Coronary artery (tissue), 2 donors: ENCODE measurements around the gene IFT122.
"Not testable (repeated sequence)": the region's sequence is repeated elsewhere in the genome, so short reads cannot be mapped to it uniquely, and the experiment has no call there.

Experiments
- DNase-seq: peaks from one replicate; pipeline ENCODE4 v3.0.0-alpha.2; 2017; ENCODE audit warnings: low spot score
- H3K27ac ChIP-seq, 2 donors: fragments of 200-600 bp; sonication (generic); one replicate each; pipeline ENCODE4 v1.5.1; 2016 to 2019
- H3K4me3 ChIP-seq: fragments of 200-600 bp; sonication (generic); 2 replicates; pipeline ENCODE4 v1.5.1; 2016; ENCODE audit warnings: mild to moderate bottlenecking, moderate library complexity
- TF ChIP-seq, protein P1 (sequence below): fragments of 200-600 bp; sonication (generic); IDR thresholded peaks from one replicate; pipeline ENCODE4 v1.5.1; 2019; ENCODE audit warnings: antibody characterized with exemption

Gene IFT122

DNA sequence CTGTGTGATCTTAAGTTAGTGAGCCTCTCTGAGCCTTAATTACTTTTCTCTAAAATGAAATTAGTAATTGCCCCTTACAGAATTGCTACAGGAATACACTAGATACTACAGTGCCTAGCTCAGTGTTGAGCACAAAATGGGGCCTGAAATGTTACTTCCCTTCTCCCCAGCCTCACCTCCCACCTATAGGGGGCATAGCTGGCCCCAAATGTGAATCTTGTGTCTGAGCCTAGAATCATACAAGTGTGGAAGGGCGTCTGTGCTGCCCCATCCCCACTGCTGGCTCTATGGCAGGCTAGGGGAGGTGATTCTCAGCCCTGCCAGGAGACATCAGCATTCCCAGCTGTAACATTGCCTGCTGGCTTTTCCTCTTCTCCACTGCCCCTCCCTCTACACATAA lies 42.7 kb downstream of the IFT122 start:
- Histone ChIP-seq H3K27ac (peak overlapping the region in 1 of 2 donors; percentile 61), H3K4me3 (no peak overlapping the region)
- TF ChIP-seq, protein P1, sequence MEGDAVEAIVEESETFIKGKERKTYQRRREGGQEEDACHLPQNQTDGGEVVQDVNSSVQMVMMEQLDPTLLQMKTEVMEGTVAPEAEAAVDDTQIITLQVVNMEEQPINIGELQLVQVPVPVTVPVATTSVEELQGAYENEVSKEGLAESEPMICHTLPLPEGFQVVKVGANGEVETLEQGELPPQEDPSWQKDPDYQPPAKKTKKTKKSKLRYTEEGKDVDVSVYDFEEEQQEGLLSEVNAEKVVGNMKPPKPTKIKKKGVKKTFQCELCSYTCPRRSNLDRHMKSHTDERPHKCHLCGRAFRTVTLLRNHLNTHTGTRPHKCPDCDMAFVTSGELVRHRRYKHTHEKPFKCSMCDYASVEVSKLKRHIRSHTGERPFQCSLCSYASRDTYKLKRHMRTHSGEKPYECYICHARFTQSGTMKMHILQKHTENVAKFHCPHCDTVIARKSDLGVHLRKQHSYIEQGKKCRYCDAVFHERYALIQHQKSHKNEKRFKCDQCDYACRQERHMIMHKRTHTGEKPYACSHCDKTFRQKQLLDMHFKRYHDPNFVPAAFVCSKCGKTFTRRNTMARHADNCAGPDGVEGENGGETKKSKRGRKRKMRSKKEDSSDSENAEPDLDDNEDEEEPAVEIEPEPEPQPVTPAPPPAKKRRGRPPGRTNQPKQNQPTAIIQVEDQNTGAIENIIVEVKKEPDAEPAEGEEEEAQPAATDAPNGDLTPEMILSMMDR = no peak
- no peak for DNase-seq

DNA sequence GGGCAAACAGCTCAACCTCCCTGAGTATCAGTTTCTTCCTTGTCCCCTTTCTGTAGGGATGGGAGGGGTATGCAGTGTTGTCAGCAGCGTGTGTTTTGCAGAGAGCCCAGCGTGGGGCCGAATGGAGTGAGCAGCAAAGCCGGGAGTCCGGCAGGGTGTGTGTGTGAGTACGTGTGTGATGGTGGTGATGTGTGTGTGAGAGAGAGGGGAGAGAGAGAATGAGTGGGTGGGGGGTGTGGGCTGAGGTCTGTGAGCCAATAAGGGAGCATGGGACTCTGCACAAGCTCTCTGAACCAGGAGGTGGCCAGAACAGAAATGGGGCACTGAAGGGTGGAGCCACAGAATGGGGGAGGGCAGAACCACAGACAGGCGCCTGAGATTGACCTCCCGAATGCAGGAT lies 43.8 kb downstream of the IFT122 start:
- no peak overlapping the region for H3K27ac ChIP-seq
- TF ChIP-seq, protein P1 = no peak
- no peak overlapping the region for H3K4me3 ChIP-seq
- no peak for DNase-seq

DNA sequence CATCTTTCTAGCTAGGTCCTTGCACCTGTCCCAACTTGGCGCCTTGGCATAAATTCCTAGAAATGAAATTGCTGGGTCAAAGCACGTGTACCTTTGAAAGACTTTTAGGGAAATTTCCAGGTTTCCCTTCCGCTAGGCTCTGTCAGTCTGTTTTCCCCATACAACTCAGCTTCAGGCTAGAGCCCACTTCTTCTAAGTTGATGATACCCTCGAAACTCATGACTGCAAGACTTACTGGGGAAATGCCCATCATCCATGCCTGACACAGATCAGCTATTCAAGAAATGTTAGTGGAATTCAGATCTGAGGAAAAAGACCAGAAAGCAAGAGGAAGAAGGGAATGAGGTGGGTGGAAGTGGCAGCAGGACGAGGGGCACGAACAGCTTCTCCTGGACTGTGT lies 45.1 kb downstream of the IFT122 start:
- DNase-seq, H3K4me3 ChIP-seq: not testable (repeated sequence)
- H3K27ac ChIP-seq = peak overlapping the region; percentile 70 to 90

DNA sequence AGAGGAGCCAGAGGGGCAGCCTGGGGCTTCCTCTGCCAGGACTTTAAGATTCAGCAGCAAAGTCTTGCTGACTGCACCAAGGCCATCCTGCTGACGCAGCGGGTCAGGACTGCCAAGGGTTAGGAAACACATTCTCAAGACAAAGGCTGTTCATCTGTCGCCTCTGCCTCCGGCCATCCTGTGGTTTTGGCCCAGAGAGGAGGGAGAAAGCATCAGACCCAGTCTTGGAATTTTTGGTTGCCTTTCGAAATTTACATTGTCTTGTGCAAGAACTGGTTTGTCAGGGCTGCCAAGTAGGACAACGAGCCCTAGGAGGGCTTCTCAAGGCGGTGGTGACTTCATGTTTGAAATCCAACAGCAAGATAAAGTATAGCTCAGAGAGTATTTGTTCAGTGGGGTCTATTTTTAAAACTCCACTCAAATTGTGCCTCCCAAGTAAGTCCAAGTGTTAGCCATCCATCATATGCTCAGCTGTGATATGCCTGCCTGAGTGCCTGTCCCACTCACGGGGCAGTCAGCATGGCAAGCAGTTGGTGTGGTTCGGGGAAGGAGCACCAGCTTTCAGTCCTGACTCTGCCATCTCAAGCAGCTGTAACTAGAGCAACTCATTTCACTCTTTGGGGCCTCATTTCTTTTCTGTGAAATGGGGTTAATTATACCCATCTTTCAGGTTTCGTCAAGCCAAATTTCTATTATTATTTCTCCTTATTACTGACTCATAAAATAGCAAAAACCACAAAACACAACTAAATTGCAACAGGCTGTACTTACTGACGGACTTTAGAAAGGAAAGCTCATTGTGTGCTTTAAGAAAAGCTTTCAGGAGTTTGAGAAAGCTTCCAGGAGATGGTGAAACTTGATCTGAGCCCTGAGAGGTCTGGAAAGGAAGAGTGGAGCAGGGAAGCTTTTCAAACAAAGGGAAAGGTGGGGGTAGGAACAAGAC lies 46.0 kb downstream of the IFT122 start:
- H3K4me3 ChIP-seq = peak overlapping the region; percentile 36
- TF ChIP-seq, protein P1 = no peak
- peak; percentile 94 for DNase-seq
- peak overlapping the region; percentile 70 to 90 for H3K27ac ChIP-seq

DNA sequence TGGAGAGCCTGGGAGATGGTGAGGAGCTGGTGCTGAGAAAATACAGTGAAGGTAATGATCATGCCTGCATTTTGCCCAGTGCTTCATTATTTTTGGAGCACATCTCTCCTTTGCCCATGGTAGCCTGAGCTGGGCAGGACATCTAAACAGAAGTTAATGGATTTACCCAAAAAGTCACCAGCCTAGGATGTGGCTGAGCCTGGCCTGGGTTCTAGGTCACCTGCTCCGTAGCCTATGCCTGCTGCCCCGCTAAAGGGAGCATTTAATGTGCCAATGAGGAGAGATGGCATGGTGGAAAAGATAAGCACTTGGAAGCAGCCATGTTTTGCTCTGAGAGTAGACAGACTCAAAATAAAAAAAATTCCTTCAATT lies 46.6 kb downstream of the IFT122 start:
- no peak for DNase-seq
- TF ChIP-seq, protein P1 = no peak
- H3K27ac ChIP-seq = peak overlapping the region; percentile 70 to 90
- no peak overlapping the region for H3K4me3 ChIP-seq

DNA sequence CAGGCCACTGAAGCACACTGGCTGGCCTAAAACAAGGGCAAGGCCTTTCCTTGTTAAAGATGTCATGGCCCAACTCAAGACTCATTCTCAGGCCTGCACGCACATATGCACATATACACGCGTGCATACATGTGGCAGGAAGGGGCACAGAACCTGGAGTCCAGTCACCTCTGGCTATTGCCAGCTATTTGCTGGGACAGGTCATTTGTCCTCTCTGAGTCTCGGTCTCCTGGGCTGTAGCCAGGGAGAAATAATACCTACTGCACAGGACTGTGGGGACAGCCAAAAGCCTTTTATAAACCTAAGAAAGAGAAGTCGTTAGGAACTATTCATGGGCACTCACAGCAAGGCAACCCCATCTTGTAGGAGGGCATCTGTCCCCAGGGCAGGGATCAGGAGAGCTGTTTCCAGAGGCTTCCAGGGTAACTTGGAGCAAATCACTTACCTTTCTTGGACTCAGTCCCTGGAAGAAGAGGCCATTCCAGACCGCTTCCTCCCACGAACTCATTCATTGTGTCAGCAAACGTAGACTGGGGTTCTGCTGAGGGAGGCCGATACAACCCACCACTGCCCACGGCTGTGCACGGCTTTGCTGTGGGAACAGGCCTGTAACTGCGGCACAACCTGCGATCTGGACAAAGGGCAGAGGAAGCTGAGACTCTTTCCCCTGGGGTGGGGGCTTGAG lies 47.3 kb downstream of the IFT122 start:
- DNase-seq = no peak
- TF ChIP-seq, protein P1 = no peak
- no peak overlapping the region for H3K4me3 ChIP-seq
- H3K27ac ChIP-seq = peak overlapping the region; percentile 70 to 90

DNA sequence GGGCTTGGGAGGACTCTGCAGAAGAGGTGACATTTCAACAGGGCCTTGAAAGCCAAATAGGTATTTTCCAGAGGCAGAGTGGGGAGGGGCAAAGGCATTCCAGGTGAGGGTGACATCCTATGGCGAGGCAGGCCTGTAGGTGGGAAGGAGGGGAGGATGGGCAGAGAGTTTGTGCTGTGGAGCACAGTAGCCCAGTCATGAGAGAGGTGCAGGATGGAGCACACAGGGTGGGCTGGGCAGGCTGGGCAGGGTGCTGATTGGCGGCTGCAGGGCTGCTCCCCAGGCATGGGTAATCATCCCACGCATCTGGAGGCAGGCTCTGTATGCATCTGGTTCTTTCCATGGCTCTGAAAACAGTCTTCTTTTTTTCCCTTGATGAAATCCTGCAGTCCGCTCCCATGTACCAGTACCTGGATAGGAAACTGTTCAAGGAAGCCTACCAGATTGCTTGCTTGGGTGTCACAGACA lies 47.9 kb downstream of the IFT122 start:
- DNase-seq, H3K4me3 ChIP-seq: not testable (repeated sequence)
- H3K27ac ChIP-seq = peak overlapping the region in 1 of 2 donors; percentile 90

DNA sequence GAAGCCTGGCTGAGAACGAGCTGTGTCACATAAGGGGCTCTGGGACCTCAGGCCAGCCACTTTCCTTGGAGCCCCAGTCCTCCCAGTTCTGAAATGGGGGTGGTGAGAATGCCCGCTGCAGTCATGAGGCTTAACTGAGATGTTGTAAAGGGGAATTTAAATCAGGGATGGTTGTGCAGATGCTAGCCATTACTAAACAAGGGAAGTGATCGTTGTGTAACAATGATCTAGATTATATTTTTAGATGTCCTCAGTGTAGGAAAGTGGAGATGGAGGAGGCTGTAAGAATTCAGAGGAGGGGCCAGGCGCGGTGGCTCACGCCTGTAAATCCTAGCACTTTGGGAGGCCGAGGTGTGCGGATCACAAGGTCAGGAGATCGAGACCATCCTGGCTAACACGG lies 49.2 kb downstream of the IFT122 start:
- not testable (repeated sequence) for H3K27ac ChIP-seq, DNase-seq, H3K4me3 ChIP-seq
